K562 (cell line): ENCODE measurements around the gene CCDC200. TPM values are rescaled to one million over a fixed set of nuclear protein-coding genes. Genes with fewer than 3 reads are reported as not detected.

Experiments
- ATAC-seq: fragments of 200-7000 bp; cut with Tn5 transposase; 3 replicates; pipeline ENCODE4 v1.9.1; 2020; ENCODE audit warnings: moderate library complexity
- BruUV-seq: library from RNA; stranded (reverse); fragments of 400-500 nt; replicated peaks from 2 replicates; lab custom pipeline; 2021; lab: Mats Ljungman, UMichigan
- CTCF ChIA-PET: fragments of 300-600 bp; formaldehyde crosslinking; extraction: SDS; loops from one replicate; lab custom pipeline; 2021; ENCODE audit warnings: low intra/inter-chr PET ratio; lab: Yijun Ruan, JAX
- POLR2A ChIA-PET: fragments of 300-600, 350-650 bp; sonication (Branson Sonifier 250); formaldehyde crosslinking; extraction: SDS; loops from one replicate; lab custom pipeline; 2021; ENCODE audit warnings: antibody characterized with exemption, inconsistent platforms; lab: Yijun Ruan, JAX
- DNase-seq, 4 experiments: peaks; one replicate each; pipeline versions ENCODE4 v3.0.0 to v3.0.0-alpha.2; 2011 to 2018; ENCODE audit warnings: low spot score in 3 of 4, mixed read lengths in 3 of 4; ENCODE audit errors: extremely low read depth in 1 of 4
- FAIRE-seq: peaks from 2 replicates; lab custom pipeline; 2011; peaks lifted over from hg19 to GRCh38; lab: Jason Lieb, UNC
- H2AFZ ChIP-seq: 2 replicates; pipeline ENCODE4 v1.6.0; 2011; ENCODE audit warnings: low read depth, low read length, control low read depth, inconsistent platforms
- H3K27ac ChIP-seq: fragments of 200-600 bp; 3 replicates; pipeline ENCODE4 v1.8.0; 2011; ENCODE audit warnings: low read depth, mild to moderate bottlenecking, control low read depth, inconsistent platforms, low read length, moderate library complexity, mixed read lengths; ENCODE audit errors: extremely low read depth
- H3K27me3 ChIP-seq, 2 experiments: fragments of 300-600 bp in 1 of 2; 2 replicates in 1 of 2; 3 replicates in 1 of 2; pipeline versions ENCODE4 v1.6.0 to v1.8.0; 2011; ENCODE audit warnings: inconsistent platforms in 2 of 2, low read length in 2 of 2, mild to moderate bottlenecking in 1 of 2, mixed read lengths in 1 of 2, moderate library complexity in 1 of 2; ENCODE audit not compliant: control insufficient read depth in 2 of 2, insufficient read depth in 2 of 2
- H3K36me3 ChIP-seq: fragments of 300-600 bp; 3 replicates; pipeline ENCODE4 v1.8.0; 2011; ENCODE audit warnings: mild to moderate bottlenecking, low read length, inconsistent platforms; ENCODE audit not compliant: control insufficient read depth, insufficient read depth
- H3K4me1 ChIP-seq, 2 experiments: fragments of 200-600 bp in 1 of 2; replicated peaks in 1 of 2; 2 replicates in 1 of 2; 3 replicates in 1 of 2; pipeline versions ENCODE4 v1.5.1 to v1.8.0; 2011; ENCODE audit warnings: inconsistent platforms in 2 of 2, low read length in 2 of 2, mild to moderate bottlenecking in 1 of 2, mixed read lengths in 1 of 2, moderate library complexity in 1 of 2; ENCODE audit not compliant: control insufficient read depth in 2 of 2, insufficient read depth in 2 of 2
- H3K4me2 ChIP-seq: 2 replicates; pipeline ENCODE4 v1.6.1; 2011; ENCODE audit warnings: low read length, control low read depth, inconsistent platforms, mixed read lengths; ENCODE audit not compliant: insufficient read depth
- H3K4me3 ChIP-seq: fragments of 200-600 bp; sonication (generic), shearing (Covaris generic); 2 replicates; pipeline ENCODE4 v1.5.1; 2016; ENCODE audit warnings: control low read depth, inconsistent platforms
- H3K79me2 ChIP-seq: fragments of 200-600 bp; 3 replicates; pipeline ENCODE4 v1.8.0; 2011; ENCODE audit warnings: low read length, inconsistent platforms; ENCODE audit not compliant: control insufficient read depth, insufficient read depth
- H3K9ac ChIP-seq, 2 experiments: 2 replicates each; pipeline versions ENCODE4 v1.6.0 to v1.6.1; 2011; ENCODE audit warnings: low read depth in 2 of 2, low read length in 2 of 2, control low read depth in 1 of 2, inconsistent platforms in 1 of 2, mild to moderate bottlenecking in 1 of 2, mixed read lengths in 1 of 2; ENCODE audit not compliant: insufficient read depth in 1 of 2
- H3K9me1 ChIP-seq: one replicate; pipeline ENCODE4 v1.6.0; 2011; ENCODE audit warnings: inconsistent platforms, mild to moderate bottlenecking, low read length, moderate library complexity; ENCODE audit not compliant: control insufficient read depth, insufficient read depth
- H3K9me3 ChIP-seq: replicated peaks from 2 replicates; pipeline ENCODE4 v1.5.1; 2011; ENCODE audit warnings: low read depth, low read length, inconsistent platforms; ENCODE audit not compliant: control insufficient read depth, insufficient read depth
- H4K20me1 ChIP-seq: replicated peaks from 2 replicates; pipeline ENCODE4 v1.6.1; 2011; ENCODE audit warnings: low read length, inconsistent platforms, mixed read lengths; ENCODE audit not compliant: control insufficient read depth, insufficient read depth
- CHAMP1 ChIP-seq: fragments of 450-650 bp; IDR thresholded peaks from 2 replicates; pipeline ENCODE4 v1.6.1; 2016; ENCODE audit warnings: mild to moderate bottlenecking
- CTBP1 ChIP-seq: fragments of 450-650 bp; IDR thresholded peaks from 2 replicates; pipeline ENCODE4 v1.6.1; 2016; ENCODE audit warnings: borderline replicate concordance
- E2F3 ChIP-seq: fragments of 250-450 bp; sonication (Bioruptor Pico); IDR thresholded peaks from 2 replicates; pipeline ENCODE4 v1.4.0; 2020; ENCODE audit warnings: mild to moderate bottlenecking
- ELK1 ChIP-seq: sonication (generic); formaldehyde crosslinking; IDR thresholded peaks from 2 replicates; pipeline ENCODE4 v1.8.1; 2022; ENCODE audit warnings: missing genetic modification reagents
- ESRRA ChIP-seq: fragments of 450-650 bp; IDR thresholded peaks from 2 replicates; pipeline ENCODE4 v1.6.1; 2014; ENCODE audit warnings: low read depth, mild to moderate bottlenecking, moderate library complexity, borderline replicate concordance
- FOXK2 ChIP-seq, 2 experiments: fragments of 450-650 bp; IDR thresholded peaks in 1 of 2; conservative IDR thresholded peaks in 1 of 2; 2 replicates each; pipeline ENCODE4 v1.6.1; 2016; ENCODE audit warnings: low read depth in 2 of 2, mild to moderate bottlenecking in 1 of 2
- HOXB6 ChIP-seq: fragments of 250-450 bp; sonication (Bioruptor Pico); IDR thresholded peaks from 2 replicates; pipeline ENCODE4 v1.5.1; 2022; ENCODE audit warnings: mild to moderate bottlenecking, borderline replicate concordance
- MITF ChIP-seq: IDR thresholded peaks from 2 replicates; pipeline ENCODE4 v1.6.1; 2014; ENCODE audit warnings: antibody characterized with exemption
- NFE2L1 ChIP-seq: fragments of 450-650 bp; IDR thresholded peaks from 2 replicates; pipeline ENCODE4 v1.6.1; 2016; ENCODE audit warnings: missing genetic modification characterization, low read depth, mild to moderate bottlenecking, missing compliant biosample characterization, moderate library complexity, borderline replicate concordance
- NFIC ChIP-seq: fragments of 450-650 bp; IDR thresholded peaks from 2 replicates; pipeline ENCODE4 v1.6.1; 2017; ENCODE audit warnings: mild to moderate bottlenecking, inconsistent platforms
- POLR2G ChIP-seq: fragments of 200-400 bp; formaldehyde crosslinking; IDR thresholded peaks from 2 replicates; pipeline ENCODE4 v1.6.1; 2017; ENCODE audit warnings: low read depth, mild to moderate bottlenecking, antibody characterized with exemption, low read length, moderate library complexity
- RUNX1 ChIP-seq: sonication (generic); IDR thresholded peaks from 2 replicates; pipeline ENCODE4 v1.6.1; 2016; ENCODE audit warnings: antibody characterized with exemption, low read depth
- ZNF184 ChIP-seq: sonication (generic); formaldehyde crosslinking; IDR thresholded peaks from 2 replicates; pipeline ENCODE4 v1.5.0; 2020; ENCODE audit warnings: missing genetic modification reagents
- ZNF644 ChIP-seq: fragments of 200-800 bp; sonication (Bioruptor generic); IDR thresholded peaks from 2 replicates; pipeline ENCODE4 v1.6.1; 2016; ENCODE audit warnings: low read depth, missing genetic modification characterization, missing compliant biosample characterization
- ZNF76 ChIP-seq: fragments of 250-450 bp; sonication (Bioruptor Pico); IDR thresholded peaks from 2 replicates; pipeline ENCODE4 v1.4.0; 2020; ENCODE audit warnings: mild to moderate bottlenecking, moderate library complexity, borderline replicate concordance
- WGBS: fragments of 100-300 bp; shearing (Covaris generic); methylation state at CpG from one replicate; pipeline ENCODE4 v1.1.6; 2016; ENCODE audit warnings: low coverage, mixed read lengths; ENCODE audit not compliant: insufficient coverage; ENCODE audit errors: missing lambda C conversion rate; 5-methylcytosine and 5-hydroxymethylcytosine counted together
- in situ Hi-C: fragments of 300-500 bp; cut with MboI; formaldehyde crosslinking; loops from 4 replicates; pipeline ENCODE4 v1.15.0; 2018; ENCODE audit warnings: inconsistent platforms, mixed read lengths
- intact Hi-C: fragments of 100-400 bp; cut with micrococcal nuclease; formaldehyde crosslinking; loops from 2 replicates; pipeline ENCODE4 v1.14.2; 2022
- polyA plus RNA-seq, 8 experiments: library from polyadenylated mRNA; depleted of rRNA in 4 of 8; stranded (reverse) in 5 of 8; unstranded in 3 of 8; fragments of >200 nt; fragmentation: Nextera tagmentation in 2 of 8; fragmentation: Illumina TruSeq in 1 of 8; extraction: Ambion mirVana in 2 of 8; extraction: Trizol in 1 of 8; gene quantifications; 2 replicates each; pipeline versions ENCODE4 v1.2.1 to v1.2.3, GENCODE V29; 2011 to 2014; ENCODE audit warnings: inconsistent platforms in 1 of 8, missing spikeins in 1 of 8
- total RNA-seq, 7 experiments: library from RNA; depleted of rRNA in 6 of 7; stranded (reverse); fragments of >200 nt in 6 of 7; fragmentation: Illumina TruSeq in 2 of 7; extraction: Trizol in 2 of 7; gene quantifications; 2 replicates each; pipeline versions ENCODE4 v1.2.1 to v1.2.3, GENCODE V29; 2011 to 2021; ENCODE audit warnings: low replicate concordance in 1 of 7

CCDC200 gene
- total and polyA plus RNA-seq, 9 of the 15 experiments (the other 6 are each of a cell fraction or from before 2014, with no cell fraction given), result 0.14 TPM; not detected in 8

GRCh38 chr17:43176119-43176570, 52.3 kb downstream of the CCDC200 start:
- H3K27ac ChIP-seq, result no peak overlapping the region
- H2AFZ ChIP-seq, result no peak overlapping the region
- no peak overlapping the region for H3K4me3 ChIP-seq
- in situ Hi-C loops (no loop called here), intact Hi-C loops (no loop called here)
- H3K79me2 ChIP-seq, result peaks cover 24% of the 10 kb centered on the region
- H3K4me1 ChIP-seq, result peaks cover 0 to 8% of the 10 kb centered on the region in 2 experiments; a peak in 3 of 5 replicates
- no peak overlapping the region for H3K9ac ChIP-seq
- DNase-seq (no peak), ATAC-seq (no peak), FAIRE-seq (no peak)
- no peaks in the 10 kb centered on the region for H3K9me3 ChIP-seq
- peaks cover 40% of the 10 kb centered on the region for H3K36me3 ChIP-seq
- WGBS, result 57% methylated on average over 2 of the region's 2 CpGs
- ChIA-PET CTCF (no interaction called here), POLR2A (interaction anchor here (1.1 kb wide), 1 partner anchor 152 kb away, joined by 4 read pairs; no protein-coding TSS in a partner anchor)
- no peaks in the 10 kb centered on the region for H3K27me3 ChIP-seq
- no peaks in the 10 kb centered on the region for H4K20me1 ChIP-seq
- H3K9me1 ChIP-seq, result no peaks in the 10 kb centered on the region
- H3K4me2 ChIP-seq, result no peak overlapping the region
- no TSS peak for BruUV-seq
- TF ChIP-seq CTBP1 (no peak), FOXK2 (conservative IDR thresholded peaks at IDR 0.05 in 1 of 2, IDR thresholded peaks at IDR 0.05 in 1 of 2; ENCODE audit: low read depth in 2 of 2) (no peak), POLR2G (no peak), ELK1 (no peak), NFE2L1 (no peak), NFIC (no peak), E2F3 (CRISPR knock-in tag) (no peak), ESRRA (no peak), ZNF184 (CRISPR knock-in tag) (no peak), HOXB6 (no peak), ZNF76 (CRISPR knock-in tag) (no peak), ZNF644 (no peak), MITF (no peak), CHAMP1 (no peak), RUNX1 (no peak)
